Keratinocyte (primary cell): ENCODE measurements around the gene ANKRD40.

Source experiments
- EZH2 ChIP-seq: IDR thresholded peaks from one replicate; pipeline ENCODE4 v1.6.1; 2012; ENCODE audit warnings: inconsistent platforms, mild to moderate bottlenecking, low read length, moderate library complexity
- TF ChIP-seq, protein P1 (sequence below), 3 experiments: IDR thresholded peaks in 1 of 3; conservative IDR thresholded peaks in 1 of 3; optimal IDR thresholded peaks in 1 of 3; 2 replicates in 2 of 3; 3 replicates in 1 of 3; pipeline versions ENCODE3 to v1.5.1; 2011; ENCODE audit warnings: low read length in 3 of 3, mild to moderate bottlenecking in 3 of 3, moderate library complexity in 2 of 3, control low read depth in 1 of 3, inconsistent platforms in 1 of 3; ENCODE audit not compliant: insufficient read depth in 2 of 3; ENCODE audit errors: extremely low read depth in 1 of 3

DNA sequence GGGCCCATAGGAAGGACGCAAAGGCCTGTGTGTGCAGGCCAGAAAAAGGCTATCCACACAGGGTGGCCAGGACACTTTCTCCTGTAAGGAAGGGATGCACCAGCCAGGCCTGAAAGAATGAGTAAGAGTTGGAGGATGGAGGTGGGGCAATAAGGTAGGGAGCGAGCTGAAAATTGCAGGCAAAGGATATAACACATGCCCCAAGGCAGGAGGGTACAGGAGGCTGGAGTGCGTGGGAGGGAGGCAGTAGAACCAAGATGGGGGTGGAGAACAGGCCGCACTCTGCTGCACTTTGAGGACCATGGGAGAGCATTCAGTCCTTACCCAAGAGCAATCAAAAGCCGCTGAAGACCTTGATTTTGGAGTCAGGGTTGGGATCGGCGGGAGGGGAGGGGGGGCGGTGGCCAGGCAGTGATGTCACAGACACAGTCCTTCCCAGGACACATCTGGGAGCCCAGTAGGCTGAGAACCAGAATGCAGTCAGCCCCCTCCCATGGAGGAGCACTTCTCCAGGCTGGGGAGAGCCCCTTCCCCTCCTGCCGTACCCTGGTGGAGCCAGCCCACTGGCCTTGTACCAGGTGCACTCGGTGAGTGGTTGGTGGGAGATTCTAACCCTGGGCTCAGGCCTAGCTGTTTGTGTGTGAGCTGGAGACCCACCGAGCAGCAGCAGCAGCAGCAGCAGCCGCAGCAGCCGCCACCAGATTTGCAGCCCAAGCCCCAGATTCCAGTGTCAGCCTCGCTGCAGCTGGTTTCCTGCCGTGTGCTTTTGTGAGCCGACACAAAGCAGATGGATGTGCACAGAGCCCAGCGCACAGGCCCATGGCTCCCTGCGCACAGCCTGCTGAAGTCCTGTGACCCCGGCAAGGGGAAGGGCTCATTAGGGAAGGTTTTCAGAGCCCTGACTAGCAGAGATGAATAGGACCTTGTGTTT lies 17.5 kb downstream of the ANKRD40 start:
- no peak for TF ChIP-seq EZH2
- TF ChIP-seq, protein P1, sequence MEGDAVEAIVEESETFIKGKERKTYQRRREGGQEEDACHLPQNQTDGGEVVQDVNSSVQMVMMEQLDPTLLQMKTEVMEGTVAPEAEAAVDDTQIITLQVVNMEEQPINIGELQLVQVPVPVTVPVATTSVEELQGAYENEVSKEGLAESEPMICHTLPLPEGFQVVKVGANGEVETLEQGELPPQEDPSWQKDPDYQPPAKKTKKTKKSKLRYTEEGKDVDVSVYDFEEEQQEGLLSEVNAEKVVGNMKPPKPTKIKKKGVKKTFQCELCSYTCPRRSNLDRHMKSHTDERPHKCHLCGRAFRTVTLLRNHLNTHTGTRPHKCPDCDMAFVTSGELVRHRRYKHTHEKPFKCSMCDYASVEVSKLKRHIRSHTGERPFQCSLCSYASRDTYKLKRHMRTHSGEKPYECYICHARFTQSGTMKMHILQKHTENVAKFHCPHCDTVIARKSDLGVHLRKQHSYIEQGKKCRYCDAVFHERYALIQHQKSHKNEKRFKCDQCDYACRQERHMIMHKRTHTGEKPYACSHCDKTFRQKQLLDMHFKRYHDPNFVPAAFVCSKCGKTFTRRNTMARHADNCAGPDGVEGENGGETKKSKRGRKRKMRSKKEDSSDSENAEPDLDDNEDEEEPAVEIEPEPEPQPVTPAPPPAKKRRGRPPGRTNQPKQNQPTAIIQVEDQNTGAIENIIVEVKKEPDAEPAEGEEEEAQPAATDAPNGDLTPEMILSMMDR (optimal IDR thresholded peaks at IDR 0.05 in 1 of 3, IDR thresholded peaks at IDR 0.05 in 1 of 3, conservative IDR thresholded peaks at IDR 0.05 in 1 of 3; ENCODE audit: extremely low read depth in 1 of 3, insufficient read depth in 2 of 3, low read length in 3 of 3) = no peak
